IMR-90 (cell line): ENCODE measurements around the gene SSBP3. TPM values are rescaled to one million over a fixed set of nuclear protein-coding genes. Genes with fewer than 3 reads are reported as not detected.

Experiments
- ATAC-seq: fragments of 200-7000 bp; cut with Tn5 transposase; 2 replicates; pipeline ENCODE4 v1.9.1; 2020; ENCODE audit warnings: low read depth, mild to moderate bottlenecking, moderate library complexity
- BruUV-seq: library from RNA; stranded (reverse); fragments of 400-500 nt; replicated peaks from 2 replicates; lab custom pipeline; 2021; lab: Mats Ljungman, UMichigan
- CTCF ChIA-PET: fragments of 300-600 bp; formaldehyde crosslinking; extraction: SDS; loops from one replicate; lab custom pipeline; 2021; ENCODE audit warnings: antibody characterized with exemption; lab: Yijun Ruan, JAX
- POLR2A ChIA-PET: fragments of 300-600 bp; sonication (Branson Sonifier 250); formaldehyde crosslinking; loops from one replicate; lab custom pipeline; 2022; ENCODE audit warnings: antibody characterized with exemption; ENCODE audit not compliant: unreplicated experiment; lab: Charles Lee
- DNase-seq: peaks from one replicate; pipeline ENCODE4 v3.0.0; 2013
- H2AFZ ChIP-seq: replicated peaks from 2 replicates; pipeline ENCODE3; 2013; ENCODE audit warnings: low read length, mild to moderate bottlenecking; ENCODE audit not compliant: poor library complexity
- H2AK5ac ChIP-seq: 2 replicates; pipeline ENCODE4 v1.6.1; 2013; ENCODE audit warnings: low read depth, low read length, inconsistent platforms
- H2AK9ac ChIP-seq: replicated peaks from 2 replicates; pipeline ENCODE3; 2013; ENCODE audit warnings: mild to moderate bottlenecking, low read depth, low read length, moderate library complexity; ENCODE audit not compliant: poor library complexity
- H2BK120ac ChIP-seq: 2 replicates; pipeline ENCODE4 v1.6.1; 2013; ENCODE audit warnings: low read depth, low read length, inconsistent platforms
- H2BK15ac ChIP-seq: 3 replicates; pipeline ENCODE4 v1.6.1; 2013; ENCODE audit warnings: low read depth, low read length, inconsistent platforms
- H2BK20ac ChIP-seq: 2 replicates; pipeline ENCODE4 v1.6.1; 2013; ENCODE audit warnings: low read depth, mild to moderate bottlenecking, inconsistent platforms, low read length, moderate library complexity
- H2BK5ac ChIP-seq: 2 replicates; pipeline ENCODE4 v1.6.1; 2013; ENCODE audit warnings: mild to moderate bottlenecking, low read depth, low read length, inconsistent platforms; ENCODE audit not compliant: poor library complexity, severe bottlenecking
- H3K14ac ChIP-seq: replicated peaks from 2 replicates; pipeline ENCODE4 v1.6.1; 2013; ENCODE audit warnings: low read depth, low read length, inconsistent platforms
- H3K18ac ChIP-seq: 2 replicates; pipeline ENCODE4 v1.6.1; 2013; ENCODE audit warnings: low read depth, low read length, control low read depth
- H3K23ac ChIP-seq: 2 replicates; pipeline ENCODE4 v1.6.1; 2013; ENCODE audit warnings: low read depth, low read length, inconsistent platforms
- H3K27ac ChIP-seq: 2 replicates; pipeline ENCODE4 v1.5.1; 2013; ENCODE audit warnings: mild to moderate bottlenecking, control low read depth, low read length; ENCODE audit not compliant: insufficient read depth
- H3K27me3 ChIP-seq: 2 replicates; pipeline ENCODE4 v1.6.1; 2013; ENCODE audit warnings: low read length; ENCODE audit not compliant: control insufficient read depth, insufficient read depth
- H3K36me3 ChIP-seq: 2 replicates; pipeline ENCODE4 v1.6.1; 2013; ENCODE audit warnings: low read length, mixed read lengths; ENCODE audit not compliant: control insufficient read depth, insufficient read depth
- H3K4ac ChIP-seq: 2 replicates; pipeline ENCODE4 v1.6.1; 2013; ENCODE audit warnings: low read depth, low read length, inconsistent platforms
- H3K4me1 ChIP-seq: 2 replicates; pipeline ENCODE4 v1.6.1; 2013; ENCODE audit warnings: low read length, mixed read lengths; ENCODE audit not compliant: control insufficient read depth, insufficient read depth
- H3K4me2 ChIP-seq: 2 replicates; pipeline ENCODE4 v1.6.1; 2013; ENCODE audit warnings: low read depth, mild to moderate bottlenecking, control low read depth, low read length, moderate library complexity
- H3K4me3 ChIP-seq: 2 replicates; pipeline ENCODE4 v1.5.1; 2013; ENCODE audit warnings: low read depth, mild to moderate bottlenecking, control low read depth, low read length, moderate library complexity; ENCODE audit not compliant: insufficient read depth
- H3K56ac ChIP-seq: 2 replicates; pipeline ENCODE4 v1.6.1; 2013; ENCODE audit warnings: low read length, inconsistent platforms; ENCODE audit not compliant: insufficient read depth; ENCODE audit errors: extremely low read depth
- H3K79me1 ChIP-seq, 2 experiments: 2 replicates each; pipeline ENCODE4 v1.6.1; 2013; ENCODE audit warnings: low read length in 2 of 2, inconsistent platforms in 1 of 2, low read depth in 1 of 2
- H3K9ac ChIP-seq: 2 replicates; pipeline ENCODE4 v1.6.1; 2013; ENCODE audit warnings: low read depth, low read length, control low read depth
- H3K9me1 ChIP-seq: 2 replicates; pipeline ENCODE4 v1.6.1; 2013; ENCODE audit warnings: low read length, inconsistent platforms; ENCODE audit not compliant: insufficient read depth
- H3K9me3 ChIP-seq: 2 replicates; pipeline ENCODE4 v1.6.1; 2013; ENCODE audit warnings: low read length; ENCODE audit not compliant: control insufficient read depth, insufficient read depth
- H4K20me1 ChIP-seq: 2 replicates; pipeline ENCODE4 v1.6.1; 2013; ENCODE audit warnings: low read length, inconsistent platforms; ENCODE audit not compliant: insufficient read depth
- H4K5ac ChIP-seq: 2 replicates; pipeline ENCODE4 v1.6.1; 2013; ENCODE audit warnings: mild to moderate bottlenecking, low read depth, low read length, control low read depth
- H4K8ac ChIP-seq, 2 experiments: 2 replicates each; pipeline ENCODE4 v1.6.1; 2013; ENCODE audit warnings: low read depth in 2 of 2, low read length in 2 of 2, control low read depth in 1 of 2, inconsistent platforms in 1 of 2
- H4K91ac ChIP-seq: 2 replicates; pipeline ENCODE4 v1.6.1; 2013; ENCODE audit warnings: low read depth, low read length, inconsistent platforms; ENCODE audit not compliant: insufficient read depth
- BHLHE40 ChIP-seq: fragments of 150-350 bp; IDR thresholded peaks from 2 replicates; pipeline ENCODE4 v1.6.1; 2016; ENCODE audit warnings: mild to moderate bottlenecking, low read depth, low read length
- CEBPB ChIP-seq: IDR thresholded peaks from 2 replicates; pipeline ENCODE4 v1.6.1; 2012; ENCODE audit warnings: low read depth, low read length, improper control_type of control experiment
- CHD1 ChIP-seq: IDR thresholded peaks from 2 replicates; pipeline ENCODE4 v1.6.1; 2012; ENCODE audit warnings: low read depth, low read length, improper control_type of control experiment
- MAFK ChIP-seq: IDR thresholded peaks from 2 replicates; pipeline ENCODE4 v1.6.1; 2012; ENCODE audit warnings: low read depth, low read length, improper control_type of control experiment
- MAZ ChIP-seq: IDR thresholded peaks from 2 replicates; pipeline ENCODE4 v1.6.1; 2012; ENCODE audit warnings: low read depth, mild to moderate bottlenecking, low read length, improper control_type of control experiment, moderate library complexity, borderline replicate concordance
- MXI1 ChIP-seq: IDR thresholded peaks from 2 replicates; pipeline ENCODE4 v1.6.1; 2012; ENCODE audit warnings: low read depth, mild to moderate bottlenecking, low read length, moderate library complexity, borderline replicate concordance
- NFE2L2 ChIP-seq: fragments of 150-350 bp; IDR thresholded peaks from 2 replicates; pipeline ENCODE4 v1.6.1; 2016; ENCODE audit warnings: low read depth, mild to moderate bottlenecking, low read length
- RAD21 ChIP-seq: IDR thresholded peaks from 2 replicates; pipeline ENCODE4 v1.6.1; 2012; ENCODE audit warnings: low read length, improper control_type of control experiment
- RCOR1 ChIP-seq: IDR thresholded peaks from 2 replicates; pipeline ENCODE4 v1.6.1; 2012; ENCODE audit warnings: mild to moderate bottlenecking, low read length, improper control_type of control experiment; ENCODE audit not compliant: insufficient replicate concordance
- RFX5 ChIP-seq: IDR thresholded peaks from 2 replicates; pipeline ENCODE4 v1.8.0; 2012; ENCODE audit warnings: low read depth, mild to moderate bottlenecking, low read length, moderate library complexity
- SMC3 ChIP-seq: fragments of 150-350 bp; IDR thresholded peaks from 2 replicates; pipeline ENCODE4 v1.6.1; 2016; ENCODE audit warnings: low read depth, mild to moderate bottlenecking, antibody characterized with exemption, low read length, moderate library complexity
- USF2 ChIP-seq: fragments of 150-350 bp; IDR thresholded peaks from 2 replicates; pipeline ENCODE4 v1.6.1; 2017; ENCODE audit warnings: mild to moderate bottlenecking, antibody characterized with exemption, low read length, low read depth
- WGBS, 2 experiments: methylation state at CpG; one replicate each; pipeline versions ENCODE4 v1.1.5 to v1.1.7; 2013; ENCODE audit warnings: missing lambda C conversion rate in 2 of 2; ENCODE audit not compliant: insufficient read length in 1 of 2; ENCODE audit errors: extremely low coverage in 2 of 2; 5-methylcytosine and 5-hydroxymethylcytosine counted together
- dilution Hi-C: fragments of 300-500 bp; cut with HindIII; formaldehyde crosslinking; loops from one replicate; pipeline ENCODE4 v1.14.3; 2018; ENCODE audit warnings: low sequenced_read_pairs; ENCODE audit not compliant: unreplicated experiment
- in situ Hi-C: fragments of 300-500 bp; cut with MboI; formaldehyde crosslinking; loops from 3 replicates; pipeline ENCODE4 v1.14.3; 2019; ENCODE audit warnings: low sequenced_read_pairs, inconsistent platforms, mixed read lengths
- intact Hi-C: fragments of 100-400 bp; cut with micrococcal nuclease; formaldehyde crosslinking; loops from 2 replicates; pipeline ENCODE4 v1.10.0; 2022
- polyA plus RNA-seq, 3 experiments: library from polyadenylated mRNA; depleted of rRNA; stranded (reverse); fragments of >200 nt; gene quantifications; 2 replicates each; pipeline ENCODE4 v1.2.3, GENCODE V29; 2012; ENCODE audit warnings: low replicate concordance in 1 of 3
- total RNA-seq: library from RNA; depleted of rRNA; stranded (reverse); fragments of >200 nt; gene quantifications from 2 replicates; pipeline ENCODE4 v1.2.3, GENCODE V29; 2012
- TF ChIP-seq, protein P1 (sequence below): conservative IDR thresholded peaks from 2 replicates; pipeline ENCODE4 v1.5.1; 2012; ENCODE audit warnings: mild to moderate bottlenecking, low read depth, low read length, improper control_type of control experiment

SSBP3 gene
- total and polyA plus RNA-seq, 2 of the 4 experiments (the other 2 are of a cell fraction) = 10.9 to 39.6 TPM

DNA sequence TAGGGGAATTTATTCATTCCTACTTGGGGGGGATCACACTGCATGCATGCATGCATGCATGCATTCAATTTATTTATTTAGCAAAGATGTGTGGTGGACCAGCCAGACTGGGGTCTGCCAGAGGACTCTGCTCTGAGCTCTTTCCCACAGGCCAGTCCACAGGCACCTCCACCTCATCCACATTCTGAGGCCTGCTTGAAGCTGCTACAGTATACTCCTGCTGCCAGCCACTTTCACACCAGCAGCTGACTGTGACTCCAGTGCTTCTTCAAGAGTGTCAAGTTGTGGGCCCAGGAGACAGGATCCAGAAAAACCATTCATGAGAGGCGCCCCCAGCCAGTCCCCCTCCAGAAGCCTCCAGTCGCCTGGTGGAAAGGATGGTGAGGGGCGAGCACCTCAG is 30.9 kb downstream of the SSBP3 start:
- no peak overlapping the region for H3K14ac ChIP-seq
- dilution Hi-C loops = no loop called here
- POLR2A ChIA-PET = interaction anchor here (0.5 kb wide), 1 partner anchor 430 kb away, joined by 9 read pairs; the partner anchor contains the start of gene IFT25

More for the DNA sequence above, 30.9 kb downstream of the SSBP3 start:
- H3K56ac ChIP-seq = no peak overlapping the region
- CTCF ChIA-PET = no interaction called here
- H3K79me1 ChIP-seq = peaks cover 46 to 95% of the 10 kb centered on the region in 2 experiments
- no peak overlapping the region for H3K4ac ChIP-seq
- no CpG with 5 or more reads among the region's 3 CpGs for WGBS, 2 experiments
- no peak overlapping the region for H2BK120ac ChIP-seq
- H3K4me1 ChIP-seq = peaks cover 20% of the 10 kb centered on the region
- no peak for ATAC-seq
- H3K23ac ChIP-seq = no peak overlapping the region
- H2BK20ac ChIP-seq = no peak overlapping the region
- DNase-seq = no peak
- H3K9me1 ChIP-seq = peaks cover 32% of the 10 kb centered on the region
- peaks cover 55% of the 10 kb centered on the region for H4K20me1 ChIP-seq
- no peak overlapping the region for H2AFZ ChIP-seq
- no peak overlapping the region for H3K9ac ChIP-seq
- no peak overlapping the region for H4K8ac ChIP-seq
- H3K36me3 ChIP-seq = peaks cover 21% of the 10 kb centered on the region; the same call in 1 of the 2 replicates
- TF ChIP-seq, protein P1, sequence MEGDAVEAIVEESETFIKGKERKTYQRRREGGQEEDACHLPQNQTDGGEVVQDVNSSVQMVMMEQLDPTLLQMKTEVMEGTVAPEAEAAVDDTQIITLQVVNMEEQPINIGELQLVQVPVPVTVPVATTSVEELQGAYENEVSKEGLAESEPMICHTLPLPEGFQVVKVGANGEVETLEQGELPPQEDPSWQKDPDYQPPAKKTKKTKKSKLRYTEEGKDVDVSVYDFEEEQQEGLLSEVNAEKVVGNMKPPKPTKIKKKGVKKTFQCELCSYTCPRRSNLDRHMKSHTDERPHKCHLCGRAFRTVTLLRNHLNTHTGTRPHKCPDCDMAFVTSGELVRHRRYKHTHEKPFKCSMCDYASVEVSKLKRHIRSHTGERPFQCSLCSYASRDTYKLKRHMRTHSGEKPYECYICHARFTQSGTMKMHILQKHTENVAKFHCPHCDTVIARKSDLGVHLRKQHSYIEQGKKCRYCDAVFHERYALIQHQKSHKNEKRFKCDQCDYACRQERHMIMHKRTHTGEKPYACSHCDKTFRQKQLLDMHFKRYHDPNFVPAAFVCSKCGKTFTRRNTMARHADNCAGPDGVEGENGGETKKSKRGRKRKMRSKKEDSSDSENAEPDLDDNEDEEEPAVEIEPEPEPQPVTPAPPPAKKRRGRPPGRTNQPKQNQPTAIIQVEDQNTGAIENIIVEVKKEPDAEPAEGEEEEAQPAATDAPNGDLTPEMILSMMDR = no peak
- TF ChIP-seq RAD21 = no peak
- TF ChIP-seq NFE2L2 = no peak
- no peak for TF ChIP-seq RFX5
- no peak for TF ChIP-seq SMC3
- no peak for TF ChIP-seq MAZ
- TF ChIP-seq RCOR1 = no peak
- TF ChIP-seq MAFK = no peak
- TF ChIP-seq CHD1 = no peak
- no peak for TF ChIP-seq CEBPB
- no peak for TF ChIP-seq MXI1
- TF ChIP-seq BHLHE40 = no peak
- no peak for TF ChIP-seq USF2
- H2AK9ac ChIP-seq = no peak overlapping the region
- H2AK5ac ChIP-seq = no peak overlapping the region
- no peak overlapping the region for H2BK15ac ChIP-seq
- no peaks in the 10 kb centered on the region for H3K9me3 ChIP-seq
- H3K4me2 ChIP-seq = no peak overlapping the region
- H4K91ac ChIP-seq = no peak overlapping the region
- no peak overlapping the region for H2BK5ac ChIP-seq
- H3K18ac ChIP-seq = no peak overlapping the region
- no peak overlapping the region for H3K4me3 ChIP-seq
- in situ Hi-C loops = no loop called here
- intact Hi-C loops = no loop called here
- no peaks in the 10 kb centered on the region for H3K27me3 ChIP-seq
- no peak overlapping the region for H3K27ac ChIP-seq
- no peak overlapping the region for H4K5ac ChIP-seq
- no TSS peak for BruUV-seq
